HG02759 (cell line): ENCODE data around the gene INSIG2.
A peak's percentile ranks its signal among the peaks of the same experiment; 100 is the strongest.

Source experiments
- ATAC-seq: cut with Tn5 transposase; IDR thresholded peaks from one replicate; pipeline ENCODE4 v1.9.1; 2021; ENCODE audit warnings: mild to moderate bottlenecking, moderate library complexity; ENCODE audit not compliant: unreplicated experiment

INSIG2 gene

GRCh38 chr2:118088051-118089024 lies at the start of gene INSIG2:
Gene INSIG2 (plus strand): TSS chr2:118088471. CDS start chr2:118096557, 8,086 bp downstream.
- ATAC-seq = peak; percentile 96

- ATAC-seq = no peak
Measured at GRCh38 chr2:118040891-118041290, 47.4 kb upstream of the INSIG2 start.

- ATAC-seq = no peak
Measured at GRCh38 chr2:118044103-118044716, 44.1 kb upstream of the INSIG2 start.

GRCh38 chr2:118044854-118045253 lies 43.4 kb upstream of the INSIG2 start:
- ATAC-seq = no peak

- no peak for ATAC-seq
Measured at GRCh38 chr2:118045286-118045685, 43.0 kb upstream of the INSIG2 start.

GRCh38 chr2:118046634-118047210 lies 41.5 kb upstream of the INSIG2 start:
- no peak for ATAC-seq

GRCh38 chr2:118047380-118047826 lies 40.9 kb upstream of the INSIG2 start:
- ATAC-seq = no peak

GRCh38 chr2:118048401-118048800 lies 39.9 kb upstream of the INSIG2 start:
- no peak for ATAC-seq

- peak; percentile 27 for ATAC-seq
Measured at GRCh38 chr2:118049140-118049815, 39.0 kb upstream of the INSIG2 start.

GRCh38 chr2:118049816-118050140 lies 38.5 kb upstream of the INSIG2 start:
- peak; percentile 75 for ATAC-seq

- ATAC-seq = no peak
Measured at GRCh38 chr2:118050386-118050785, 37.9 kb upstream of the INSIG2 start.

- no peak for ATAC-seq
Measured at GRCh38 chr2:118050974-118051373, 37.3 kb upstream of the INSIG2 start.

GRCh38 chr2:118051826-118052358 lies 36.4 kb upstream of the INSIG2 start:
- ATAC-seq = no peak

GRCh38 chr2:118052474-118052873 lies 35.8 kb upstream of the INSIG2 start:
- no peak for ATAC-seq

- ATAC-seq = no peak
Measured at GRCh38 chr2:118053681-118054080, 34.6 kb upstream of the INSIG2 start.

GRCh38 chr2:118054213-118055008 lies 33.9 kb upstream of the INSIG2 start:
- ATAC-seq = no peak

- ATAC-seq = peak; percentile 85
Measured at GRCh38 chr2:118055512-118056164, 32.6 kb upstream of the INSIG2 start.

- ATAC-seq = peak; percentile 83
Measured at GRCh38 chr2:118056165-118056534, 32.1 kb upstream of the INSIG2 start.

- ATAC-seq = no peak
Measured at GRCh38 chr2:118056801-118057200, 31.5 kb upstream of the INSIG2 start.

GRCh38 chr2:118058951-118059350 lies 29.3 kb upstream of the INSIG2 start:
- no peak for ATAC-seq
